COR-L47 (cell line): ENCODE data around the gene GID8.

ENCODE experiments used
- DNase-seq: peaks from one replicate; lab custom pipeline; 2025; lab: John Stamatoyannopoulos, UW

The GID8 gene

DNA sequence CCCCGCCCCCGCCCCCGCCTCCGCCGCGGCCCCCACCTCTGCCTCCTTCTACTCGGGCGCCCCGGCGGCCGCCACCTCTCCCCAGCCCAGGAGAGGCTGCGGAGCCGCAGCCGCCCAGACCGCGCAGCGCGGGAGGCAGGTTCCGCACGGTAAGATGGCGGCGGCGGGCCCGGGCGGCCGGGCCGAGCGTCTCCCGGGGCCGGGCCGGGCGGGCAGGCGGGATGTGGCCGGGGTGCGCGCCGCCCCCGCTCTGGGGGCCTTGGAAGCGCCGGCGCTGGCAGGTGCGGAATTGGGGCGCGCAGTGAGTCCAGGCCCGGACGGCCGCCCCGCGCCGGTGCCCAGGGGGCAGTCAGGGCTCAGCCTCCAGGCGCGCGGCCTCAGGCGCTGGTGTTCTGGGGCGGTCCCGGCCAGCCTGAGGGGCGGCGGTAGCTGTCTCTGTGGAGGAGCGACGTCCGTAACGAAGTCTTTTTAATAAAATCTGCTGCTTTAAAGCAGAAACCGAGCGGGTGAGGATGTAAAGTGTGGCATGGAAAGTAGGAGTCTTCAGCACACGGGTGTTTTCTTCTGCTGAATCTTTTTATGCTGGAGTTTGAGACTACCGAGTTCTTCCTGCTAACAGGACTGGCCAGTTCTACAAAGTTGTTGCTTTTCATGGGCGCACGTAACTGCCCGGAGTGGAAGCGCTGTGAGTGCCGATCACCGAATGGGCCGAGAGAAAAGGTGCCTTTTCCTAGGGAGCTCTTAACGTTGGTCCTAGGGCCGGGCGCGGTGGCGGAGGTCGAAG, at the start of gene GID8:
GID8 (plus strand) TSS at position 43 of the 784 bp plus-strand sequence. CDS start 3,356 bp downstream, outside the sequence.
- DNase-seq = no peak

DNA sequence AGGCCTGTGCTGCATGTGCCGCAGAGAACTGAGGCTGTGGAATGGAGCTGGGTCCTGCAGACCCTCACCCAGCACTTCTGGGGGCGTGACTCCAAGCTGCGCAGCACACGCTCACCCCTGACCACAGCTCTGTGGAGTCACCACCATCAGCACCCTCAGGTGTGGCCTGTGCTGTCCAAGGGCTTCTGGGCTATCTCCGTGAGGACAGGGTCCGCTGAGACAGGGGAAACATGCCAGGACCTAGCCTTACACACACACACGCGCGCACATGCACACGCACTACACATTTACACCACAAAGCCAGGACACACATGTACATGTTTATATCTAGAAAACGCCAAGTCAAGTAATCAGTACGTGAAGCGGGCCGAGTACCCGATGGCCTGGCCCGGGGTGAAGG, 49.5 kb upstream of the GID8 start:
- no peak for DNase-seq

DNA sequence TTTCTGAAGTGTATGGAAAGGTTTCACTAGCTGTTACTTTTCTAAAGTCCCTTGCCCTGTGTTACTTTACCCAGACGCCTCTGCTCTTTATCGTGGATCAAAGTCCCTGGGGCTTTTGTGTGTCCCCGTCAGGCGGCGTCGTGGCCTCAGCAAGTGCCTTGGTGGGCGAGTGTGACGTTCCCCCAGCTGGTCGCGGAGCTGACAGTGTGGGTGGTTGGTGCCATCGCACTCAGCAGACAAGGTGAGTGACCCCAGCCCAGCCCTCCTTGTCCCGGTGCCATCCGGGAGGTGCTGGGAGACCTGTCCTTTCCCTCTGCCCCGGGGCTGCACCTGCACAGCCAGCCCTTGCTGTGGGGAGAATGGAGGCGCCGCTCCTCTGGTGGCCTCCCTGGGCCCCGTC, 49.0 kb upstream of the GID8 start:
- DNase-seq = no peak

DNA sequence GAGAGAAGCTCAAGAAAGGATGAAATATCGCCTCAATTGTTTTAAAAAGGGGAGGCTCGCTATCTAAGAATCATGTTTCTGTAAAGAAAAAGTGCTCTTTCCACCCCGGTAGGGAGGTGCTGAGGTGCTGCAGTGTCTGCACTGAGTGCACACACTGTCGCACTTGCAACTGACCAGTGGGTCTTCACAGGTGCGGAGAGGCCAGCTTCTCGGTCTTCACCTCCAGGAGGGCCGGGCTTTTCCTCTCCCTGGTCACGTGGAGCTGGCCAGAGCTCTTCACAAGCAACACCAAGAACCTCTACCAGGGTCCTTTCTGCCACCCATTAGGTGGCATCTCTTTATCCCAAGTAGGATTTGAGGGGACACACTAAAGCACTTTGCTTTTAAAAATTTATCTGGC, 48.5 kb upstream of the GID8 start:
- DNase-seq = no peak

DNA sequence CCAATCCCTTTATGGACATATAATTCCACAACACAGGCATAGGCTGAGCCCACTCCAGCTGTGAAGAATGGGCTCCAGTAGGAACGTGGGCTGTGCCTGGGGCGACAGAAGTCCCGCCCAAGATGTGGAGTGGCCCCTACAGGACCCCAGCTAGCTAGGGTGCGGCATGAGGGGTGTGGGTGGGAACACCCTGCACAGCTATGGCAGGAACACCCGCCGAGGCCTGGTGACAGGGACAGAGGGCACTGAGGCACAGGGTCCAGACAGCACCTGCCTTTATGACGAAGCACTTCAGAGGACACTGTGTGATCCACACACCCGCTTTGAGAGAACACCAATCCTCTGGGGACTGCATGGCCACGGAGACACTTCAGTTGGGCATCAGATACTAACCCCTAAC, 48.1 kb upstream of the GID8 start:
- DNase-seq = no peak

DNA sequence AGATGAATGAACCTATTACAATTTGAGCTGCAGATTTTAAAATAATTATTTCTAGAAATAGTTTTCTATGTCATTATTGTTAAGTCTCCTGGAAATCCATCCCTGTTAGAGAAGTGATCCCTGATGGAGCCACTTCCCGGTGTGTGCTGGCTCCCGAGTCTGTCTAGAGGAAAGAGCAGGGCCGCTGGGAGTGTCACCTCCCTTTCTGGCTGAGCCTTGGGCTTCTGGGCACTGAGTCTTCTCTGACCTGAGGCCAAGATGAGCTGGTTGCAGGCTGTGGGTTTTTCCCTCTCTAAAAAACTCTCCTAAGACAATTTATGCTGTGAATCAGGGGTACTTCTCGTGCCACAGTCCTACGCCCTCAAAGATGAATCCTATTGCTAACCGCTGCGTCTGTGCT, 47.5 kb upstream of the GID8 start:
- DNase-seq = no peak

DNA sequence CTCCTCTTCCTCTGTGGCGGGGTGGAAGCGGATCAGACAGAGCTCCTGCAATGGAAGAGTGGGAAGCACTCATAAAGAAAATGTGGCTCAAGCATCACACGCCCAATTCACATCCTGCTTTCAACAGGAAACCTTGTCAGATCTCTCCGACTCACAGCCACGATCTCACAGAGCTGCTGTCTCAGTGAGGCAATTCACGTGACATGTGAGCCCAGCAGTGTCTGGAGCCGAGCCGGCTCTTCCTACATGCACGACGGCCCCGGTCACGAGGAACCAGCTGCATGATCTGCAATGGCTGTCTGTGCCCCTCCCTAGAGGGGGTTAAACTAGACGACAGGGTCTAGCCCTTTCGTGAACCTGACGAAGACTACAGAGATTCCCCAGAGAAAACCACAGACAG, 46.8 kb upstream of the GID8 start:
- DNase-seq = no peak

DNA sequence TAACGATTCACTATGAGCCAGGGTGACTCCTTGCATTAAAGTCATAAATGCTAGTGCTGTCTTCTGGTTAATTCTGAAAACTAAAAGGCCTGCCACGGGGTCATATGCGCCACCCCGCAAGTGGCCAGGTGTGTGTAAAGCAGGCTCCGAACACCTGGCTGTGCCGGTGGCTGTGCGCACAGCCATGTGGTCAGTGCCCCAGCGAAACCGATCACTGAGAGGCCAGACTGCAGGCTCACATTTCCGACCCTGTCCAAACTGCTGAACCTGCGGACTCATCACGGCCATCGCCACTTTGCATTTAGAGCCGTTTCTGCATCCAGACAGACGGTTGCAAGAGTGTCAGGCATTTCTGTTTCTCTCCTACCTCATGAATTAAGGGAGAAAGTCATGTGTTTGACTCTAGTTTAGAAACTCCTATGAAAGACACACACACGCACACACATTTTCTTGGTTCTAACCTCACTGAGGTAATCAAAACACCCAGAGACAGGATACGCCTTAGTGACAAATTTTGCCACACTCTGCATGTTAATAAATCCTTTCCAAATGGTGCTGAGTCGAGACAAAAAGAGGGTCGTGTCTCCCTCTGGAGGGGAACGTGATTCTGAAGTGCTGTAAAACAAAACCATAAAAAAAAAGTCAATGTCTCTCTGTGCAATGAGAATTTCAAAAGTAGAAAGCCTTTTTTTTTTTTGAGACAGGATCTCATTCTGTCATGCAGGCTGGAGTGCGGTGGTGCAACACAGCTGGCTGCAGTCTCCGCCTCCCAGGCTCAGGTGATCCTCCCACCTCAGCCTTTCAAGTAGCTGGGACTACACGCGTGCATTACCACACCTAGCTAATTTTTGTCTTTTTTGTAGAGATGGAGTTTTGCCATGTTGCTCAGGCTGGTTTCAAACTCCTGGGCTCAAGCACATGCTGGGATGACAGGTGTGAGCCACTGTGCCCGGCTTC, 45.3 kb upstream of the GID8 start:
- no peak for DNase-seq

DNA sequence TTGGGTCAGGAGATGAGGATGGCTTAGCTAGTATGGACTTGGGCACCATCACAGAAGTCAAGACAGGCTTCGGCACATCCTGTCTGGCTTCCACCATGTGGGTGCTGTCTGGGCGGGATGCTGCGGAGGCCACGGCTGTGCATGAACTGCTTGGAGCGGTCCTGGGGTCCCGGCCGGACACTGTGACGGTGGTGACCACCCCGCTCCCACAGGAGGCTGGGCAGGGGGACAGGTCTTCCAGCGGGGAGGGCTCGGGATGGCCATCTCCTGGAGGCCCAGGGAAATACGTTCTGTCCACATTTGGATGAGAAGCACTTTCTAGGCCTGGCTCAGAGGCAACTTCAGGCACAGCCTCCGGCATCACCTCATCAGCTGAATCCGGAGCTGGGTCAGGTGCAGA, 44.2 kb upstream of the GID8 start:
- DNase-seq = no peak

DNA sequence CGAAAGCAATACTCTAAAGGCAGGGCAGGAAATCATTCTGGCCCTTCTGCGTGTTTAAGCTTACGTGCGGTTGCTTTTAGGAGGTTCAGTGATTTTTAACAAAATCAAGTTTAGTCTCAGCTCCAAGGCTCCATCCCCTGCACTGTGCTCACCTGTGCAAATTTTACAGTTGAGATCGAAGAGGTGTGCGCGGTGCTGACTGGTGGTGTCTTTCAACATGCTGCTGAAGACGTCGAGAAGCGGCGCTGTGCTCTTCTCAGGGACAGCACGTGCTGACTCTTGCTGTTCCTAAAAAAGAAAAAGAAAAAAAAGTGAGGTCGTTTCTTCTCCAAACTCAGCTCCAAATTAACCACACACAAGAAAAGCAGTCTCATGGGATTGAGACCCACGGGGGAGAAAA, 43.7 kb upstream of the GID8 start:
- DNase-seq = no peak

DNA sequence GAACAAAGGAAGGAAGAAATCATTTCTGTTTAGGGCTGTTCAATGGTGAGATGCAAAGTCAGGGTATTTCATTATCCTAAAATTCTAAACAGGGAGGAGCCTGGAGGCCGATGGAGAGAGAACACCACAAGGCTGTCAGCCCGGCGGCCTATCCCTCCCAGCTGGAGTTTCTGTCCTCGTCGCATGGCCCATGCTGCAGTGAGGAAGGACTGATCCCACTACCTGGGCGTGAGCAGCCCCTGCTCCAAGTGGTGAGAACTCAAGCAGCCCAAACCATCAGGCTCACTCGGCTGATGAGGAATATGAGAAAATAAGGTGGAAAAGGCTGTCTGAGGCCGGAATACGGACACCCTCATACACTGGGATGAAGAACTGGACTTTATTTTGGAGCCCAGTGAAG, 42.4 kb upstream of the GID8 start:
- no peak for DNase-seq

DNA sequence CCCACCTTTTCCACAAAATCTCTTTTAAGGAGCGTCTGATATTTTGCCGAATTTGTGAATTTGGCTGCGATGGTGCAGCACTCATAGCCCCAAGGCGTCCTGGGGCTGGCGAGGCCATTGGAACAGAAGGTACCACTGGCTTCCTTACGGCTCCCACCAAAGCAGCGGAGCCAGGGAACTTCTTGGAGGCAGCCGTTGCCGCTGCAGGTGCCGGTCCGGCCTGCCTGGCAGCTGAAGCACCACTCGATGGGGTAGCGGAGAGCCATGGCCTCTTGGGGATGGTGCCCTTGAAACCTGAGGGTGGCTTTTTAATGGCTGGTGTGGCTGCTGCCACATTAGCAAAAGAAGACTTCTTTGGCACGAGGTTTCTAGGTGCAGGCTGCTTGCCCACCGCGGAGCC, 41.4 kb upstream of the GID8 start:
- DNase-seq = no peak

DNA sequence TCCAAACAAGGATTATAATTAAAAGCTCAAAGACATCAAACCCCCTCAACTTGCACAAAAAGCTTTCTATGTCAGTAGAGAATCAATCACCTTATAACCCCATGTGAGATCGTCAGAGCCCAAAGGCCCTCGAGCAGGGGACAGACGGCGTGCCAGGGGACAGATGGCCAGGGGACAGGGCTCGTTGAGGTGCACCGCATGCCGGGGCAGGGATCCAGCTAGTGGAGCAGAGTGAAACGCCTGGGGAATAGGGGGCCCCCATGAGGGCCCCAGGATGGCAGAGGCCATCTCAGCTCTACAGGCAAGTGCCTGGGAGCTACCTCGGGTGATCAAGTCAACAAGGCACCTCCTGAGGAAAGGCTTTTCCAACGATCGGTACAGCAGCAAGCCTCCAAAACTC, 40.3 kb upstream of the GID8 start:
- no peak for DNase-seq

DNA sequence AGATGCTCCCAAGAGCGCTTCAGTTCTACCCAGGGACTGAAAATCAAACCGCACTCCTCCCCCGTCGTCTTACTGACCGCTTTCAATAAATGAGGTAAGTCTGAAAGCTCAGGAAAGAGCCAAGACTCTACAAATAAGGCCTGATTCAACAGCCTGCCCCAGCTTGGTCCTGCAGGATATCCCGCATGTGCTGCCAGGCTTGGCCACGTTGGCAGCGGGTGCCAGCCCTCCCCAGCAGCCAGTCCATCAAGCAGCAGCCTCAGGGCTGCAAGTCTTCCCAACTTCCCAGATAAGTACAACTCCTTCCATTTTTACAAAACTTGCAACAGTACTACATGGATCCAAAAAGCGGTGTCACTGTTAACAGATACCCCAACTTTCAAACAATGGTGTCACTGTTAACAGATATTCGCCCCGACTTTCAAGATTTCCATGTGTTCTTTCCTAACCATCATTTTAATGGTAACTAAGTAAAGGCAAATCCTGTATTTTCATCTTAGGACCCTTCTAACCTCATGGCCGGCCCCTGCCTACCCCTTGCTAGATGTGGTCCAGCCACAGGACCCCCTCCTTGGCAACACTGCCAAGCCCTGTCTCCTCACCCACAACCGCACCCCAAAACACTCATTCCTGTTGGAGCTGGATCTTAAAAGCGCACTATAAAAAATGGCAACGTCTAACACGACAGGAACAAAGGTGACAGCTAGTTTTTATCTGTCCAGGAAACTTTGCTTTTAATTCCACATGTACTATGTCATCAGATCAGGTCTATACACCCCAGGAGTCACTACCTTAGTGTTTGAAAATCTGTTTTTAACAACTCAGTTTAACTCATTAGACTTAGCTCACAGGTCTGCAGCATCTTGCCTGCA, 39.6 kb upstream of the GID8 start:
- DNase-seq = no peak

DNA sequence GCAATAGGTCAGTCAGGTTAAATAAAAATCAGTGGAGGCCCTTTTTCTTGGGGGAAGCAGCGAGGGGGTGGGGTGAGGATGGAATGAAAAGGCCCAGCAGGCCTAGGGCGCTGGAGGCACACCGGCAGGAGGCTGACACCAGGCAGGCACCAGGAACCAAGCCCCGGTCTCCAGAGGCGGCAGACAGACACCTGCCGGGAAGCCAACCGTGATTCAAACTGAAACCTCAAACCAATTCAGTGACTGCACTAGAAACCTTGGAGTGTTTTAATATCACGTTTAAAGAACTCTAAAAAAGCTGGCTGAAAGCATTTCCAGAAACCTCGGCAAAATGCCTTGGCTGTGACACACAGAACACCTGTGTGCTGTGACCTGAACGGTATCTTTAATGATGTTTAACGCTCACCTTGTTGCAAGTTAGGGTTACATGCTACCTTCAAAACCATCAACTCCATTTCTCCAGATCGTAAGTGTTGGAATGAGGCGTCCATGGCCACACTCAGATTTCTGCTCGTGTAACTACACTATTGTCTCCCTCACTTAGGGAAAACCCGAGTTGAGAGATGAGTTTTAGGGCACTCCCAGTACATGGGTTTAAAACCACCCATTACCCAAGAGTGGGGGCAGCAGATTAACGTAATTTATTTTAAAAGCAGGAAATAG, 38.8 kb upstream of the GID8 start:
- no peak for DNase-seq

DNA sequence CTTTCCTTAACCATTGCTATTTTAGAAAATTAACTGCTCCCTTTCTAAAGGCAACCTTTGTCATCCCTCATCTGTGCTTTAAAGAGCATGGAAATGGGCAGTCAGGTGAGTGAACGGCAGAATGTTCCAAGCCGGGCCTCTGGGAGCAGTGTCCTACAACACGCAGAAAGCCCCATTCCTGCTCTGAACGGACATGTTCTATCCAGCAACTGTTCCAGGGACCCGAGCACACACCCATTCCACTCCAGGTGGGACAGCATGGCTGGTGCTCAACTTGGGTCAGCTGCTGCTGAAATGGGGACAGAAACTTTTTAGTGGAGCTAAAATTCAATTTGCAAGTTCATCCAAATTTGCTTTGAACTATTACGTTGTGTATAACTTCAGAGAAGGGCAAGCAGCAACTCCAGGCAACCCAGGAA, 38.3 kb upstream of the GID8 start:
- DNase-seq = no peak

DNA sequence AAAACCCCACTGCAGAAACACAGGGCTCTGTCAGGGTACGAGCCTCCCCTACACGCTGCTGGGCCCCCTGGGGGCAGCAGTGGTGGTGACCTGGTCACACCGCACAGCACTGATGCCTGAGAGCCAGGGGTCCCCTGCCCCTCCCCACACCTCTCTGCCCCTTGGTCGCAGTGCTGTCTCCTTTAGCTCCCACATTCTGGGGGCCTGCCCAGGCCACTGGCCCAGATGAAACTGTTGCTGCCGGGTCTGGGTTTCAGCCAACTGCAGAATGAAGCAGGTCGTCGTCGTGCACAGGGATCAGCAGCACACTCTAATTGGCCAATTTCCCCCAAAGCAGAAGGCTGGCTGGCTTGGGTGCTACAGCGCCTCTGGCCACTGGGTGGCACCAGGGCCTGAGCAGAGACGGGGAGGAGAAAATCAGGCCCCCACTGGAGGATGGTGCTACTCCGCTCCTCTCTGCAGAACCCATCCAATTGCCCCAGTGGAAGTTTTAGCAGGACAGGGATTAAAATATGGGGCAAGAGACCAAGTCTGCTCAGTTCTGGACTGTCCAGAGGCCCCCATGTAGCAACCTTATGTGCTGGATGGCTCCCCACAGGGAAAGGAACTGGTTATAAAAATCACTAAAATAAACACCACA, 37.8 kb upstream of the GID8 start:
- DNase-seq = peak; percentile 69

DNA sequence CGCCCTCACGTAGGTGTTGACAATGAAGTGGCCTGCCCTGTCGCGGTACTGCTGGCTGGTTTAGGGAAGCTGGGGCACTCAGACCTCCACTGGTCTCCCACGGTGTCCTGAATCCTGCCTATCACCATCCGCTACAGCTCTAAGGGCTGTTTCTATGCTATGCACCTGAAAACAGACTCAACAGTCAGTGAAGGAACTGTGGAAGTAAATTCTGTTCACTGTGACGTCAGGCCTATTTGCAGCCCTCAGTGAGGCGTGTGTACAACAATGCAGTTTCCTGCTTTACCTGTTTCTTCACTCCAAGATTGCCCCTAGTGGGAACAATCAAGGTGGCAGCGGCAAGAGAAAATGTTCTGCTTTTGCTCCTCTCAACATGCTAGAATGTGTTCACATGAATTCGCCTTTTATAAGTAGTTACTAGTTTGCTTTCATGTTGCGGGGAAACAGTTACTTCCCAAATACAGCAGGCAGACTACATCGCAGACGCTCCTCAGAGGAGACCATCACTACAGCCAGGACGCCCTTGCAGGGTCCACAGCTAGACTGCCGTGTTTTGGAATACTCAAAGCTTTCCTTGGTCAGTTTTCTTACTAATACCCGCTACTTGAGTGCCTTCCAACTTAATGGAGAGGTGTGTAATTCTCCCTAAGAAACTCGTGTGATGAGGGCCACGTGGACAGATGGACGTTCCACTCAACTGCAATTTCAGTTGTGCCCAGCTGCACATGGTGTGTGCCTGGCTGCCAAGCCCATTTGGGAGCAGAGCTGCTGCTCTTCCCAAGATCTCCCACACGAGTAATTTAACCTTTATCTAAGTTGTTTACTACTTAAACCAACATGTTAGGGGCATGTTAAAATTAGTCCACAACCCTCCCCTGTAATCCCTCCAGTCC, 37.0 kb upstream of the GID8 start:
- DNase-seq = no peak

DNA sequence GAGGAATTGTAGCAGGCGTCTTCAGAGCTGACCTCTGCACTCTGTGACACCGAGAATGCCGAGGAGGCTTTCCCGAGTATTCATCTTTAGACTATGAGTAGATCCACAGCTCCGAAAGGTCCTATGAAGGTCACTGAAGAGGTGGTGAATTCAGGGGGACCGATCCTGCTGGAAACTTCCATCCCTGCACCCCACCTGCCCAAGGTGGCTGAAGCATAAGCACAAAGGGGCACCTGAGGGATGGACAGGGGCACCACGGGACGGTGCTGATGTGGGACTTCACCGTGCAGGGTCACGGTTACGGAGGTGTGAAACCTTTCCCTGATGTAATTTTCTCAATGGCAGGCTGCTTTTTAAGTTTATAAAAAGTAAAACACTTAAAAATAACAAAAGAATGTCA, 36.1 kb upstream of the GID8 start:
- no peak for DNase-seq
